Thoracic aorta (tissue), 2 donors: ENCODE measurements around the gene SHISA8. TPM values are rescaled to one million over a fixed set of nuclear protein-coding genes. Genes with fewer than 3 reads are reported as not detected.
A peak's percentile ranks its signal among the peaks of the same experiment; 100 is the strongest.

Experiments
- ATAC-seq: fragments of 150-250 bp; one replicate; pipeline ENCODE4 v1.8.0; 2017; ENCODE audit warnings: low read depth; ENCODE audit not compliant: insufficient number of reproducible peaks, low FRiP score
- DNase-seq: peaks from one replicate; pipeline ENCODE4 v3.0.0-alpha.2; 2020; ENCODE audit warnings: low spot score
- H3K27ac ChIP-seq, 2 donors: fragments of 200-600 bp; sonication (generic); 1 replicate in 1 of 2; 2 replicates in 1 of 2; pipeline ENCODE4 v1.5.1; 2016; ENCODE audit warnings: mild to moderate bottlenecking in 2 of 2, moderate library complexity in 2 of 2
- H3K27me3 ChIP-seq: fragments of 200-600 bp; sonication (generic); replicated peaks from 2 replicates; pipeline ENCODE4 v1.6.0; 2016; ENCODE audit warnings: mild to moderate bottlenecking; ENCODE audit not compliant: insufficient read depth
- H3K36me3 ChIP-seq: fragments of 200-600 bp; sonication (generic); one replicate; pipeline ENCODE4 v1.5.1; 2016
- H3K4me1 ChIP-seq, 2 donors: fragments of 200-600 bp; sonication (generic); 1 replicate in 1 of 2; 2 replicates in 1 of 2; pipeline versions ENCODE4 v1.5.1 to v1.6.0; 2016; ENCODE audit warnings: low read depth in 2 of 2, mild to moderate bottlenecking in 1 of 2; ENCODE audit not compliant: control insufficient read depth in 1 of 2
- H3K4me3 ChIP-seq: fragments of 200-600 bp; sonication (generic); 2 replicates; pipeline ENCODE4 v1.5.1; 2016; ENCODE audit warnings: mild to moderate bottlenecking
- H3K9me3 ChIP-seq: fragments of 200-600 bp; sonication (generic); 2 replicates; pipeline ENCODE4 v1.5.1; 2016
- CTCF ChIP-seq: fragments of 200-600 bp; sonication (generic); IDR thresholded peaks from one replicate; pipeline ENCODE4 v1.5.1; 2019; ENCODE audit warnings: antibody characterized with exemption
- total RNA-seq, 2 donors: library from RNA; depleted of rRNA; stranded (reverse); fragments of >200 nt; gene quantifications; one replicate each; pipeline versions ENCODE4 v1.1.0 to v1.2.3, GENCODE V29; 2016

The SHISA8 gene
- total RNA-seq, 2 donors from 2014 or later: not detected

GRCh38 chr22:41915786-41916493 is 1.1 kb upstream of the SHISA8 start:
- ATAC-seq: no peak
- H3K27me3 ChIP-seq: peaks cover 27% of the 10 kb centered on the region

GRCh38 chr22:41914611-41915034 is 251 bp downstream of the SHISA8 start:
- DNase-seq: no peak
- Histone ChIP-seq H3K4me3 (peak overlapping the region; percentile 68), H3K27me3 (peaks cover 27% of the 10 kb centered on the region), H3K4me1 (peaks cover 22 to 44% of the 10 kb centered on the region in 2 donors), H3K27ac (no peak overlapping the region), H3K9me3 (no peaks in the 10 kb centered on the region), H3K36me3 (no peaks in the 10 kb centered on the region)
- no peak for ATAC-seq
- TF ChIP-seq CTCF: no peak

More at GRCh38 chr22:41915786-41916493, 1.1 kb upstream of the SHISA8 start:
- Histone ChIP-seq H3K9me3 (no peaks in the 10 kb centered on the region), H3K4me3 (no peak overlapping the region), H3K36me3 (no peaks in the 10 kb centered on the region), H3K4me1 (peaks cover 21 to 41% of the 10 kb centered on the region in 2 donors), H3K27ac (no peak overlapping the region)
- no peak for TF ChIP-seq CTCF
- no peak for DNase-seq

GRCh38 chr22:41913842-41914534 is 886 bp downstream of the SHISA8 start:
- H3K4me1 ChIP-seq: peaks cover 18 to 37% of the 10 kb centered on the region in 2 donors
- no peaks in the 10 kb centered on the region for H3K36me3 ChIP-seq
- TF ChIP-seq CTCF: no peak
- peaks cover 27% of the 10 kb centered on the region for H3K27me3 ChIP-seq
- H3K27ac ChIP-seq: no peak overlapping the region
- H3K9me3 ChIP-seq: no peaks in the 10 kb centered on the region
- H3K4me3 ChIP-seq: no peak overlapping the region
- ATAC-seq: no peak
- DNase-seq: no peak

- ATAC-seq: no peak
- Histone ChIP-seq H3K27ac (no peak overlapping the region), H3K4me1 (peaks cover 18 to 33% of the 10 kb centered on the region in 2 donors), H3K9me3 (no peaks in the 10 kb centered on the region), H3K36me3 (no peaks in the 10 kb centered on the region), H3K4me3 (no peak overlapping the region), H3K27me3 (peaks cover 27% of the 10 kb centered on the region)
- no peak for TF ChIP-seq CTCF
- DNase-seq: no peak
These were observed 1.7 kb downstream of the SHISA8 start for GRCh38 chr22:41913040-41913719.
